Mucosa of descending colon (tissue), 3 donors: Measurements from ENCODE around the gene RNF144A. TPM values are rescaled to one million over a fixed set of nuclear protein-coding genes. Genes with fewer than 3 reads are reported as not detected.

ENCODE experiments used
- ATAC-seq: fragments of 200-7000 bp; cut with Tn5 transposase; one replicate; pipeline ENCODE4 v1.9.1; 2020; ENCODE audit warnings: mild to moderate bottlenecking, moderate library complexity
- DNase-seq, 3 donors: peaks; one replicate each; pipeline ENCODE4 v3.0.0-alpha.2; 2020
- H3K36me3 ChIP-seq: fragments of 200-600 bp; one replicate; pipeline ENCODE4 v1.8.0; 2021; ENCODE audit warnings: low read depth, mild to moderate bottlenecking
- H3K4me1 ChIP-seq: fragments of 200-600 bp; one replicate; pipeline ENCODE4 v1.8.0; 2021; ENCODE audit warnings: low read depth, mild to moderate bottlenecking
- H3K4me3 ChIP-seq: fragments of 200-600 bp; one replicate; pipeline ENCODE4 v1.8.0; 2021; ENCODE audit warnings: mild to moderate bottlenecking
- H3K9me3 ChIP-seq: fragments of 200-600 bp; one replicate; pipeline ENCODE4 v1.8.0; 2021; ENCODE audit warnings: mild to moderate bottlenecking
- CTCF ChIP-seq: fragments of 200-600 bp; IDR thresholded peaks from one replicate; pipeline ENCODE4 v1.8.0; 2022; ENCODE audit warnings: antibody characterized with exemption, mild to moderate bottlenecking
- intact Hi-C, 2 donors: fragments of 100-400 bp; cut with DNase I in 1 of 2; cut with micrococcal nuclease in 1 of 2; formaldehyde crosslinking; loops; one replicate each; pipeline versions ENCODE4 v1.11.0 to v1.11.1; 2022; cut with DNase I, micrococcal nuclease
- total RNA-seq, 3 donors: library from RNA; stranded (reverse); fragmentation: NEBNext Ultra II Directional in 2 of 3; extraction: Animal tissue kit (Norgen Biotek cat#: 25700) in 2 of 3; gene quantifications; one replicate each; pipeline versions ENCODE4 v1.2.1 to v1.2.4, GENCODE V29; 2021 to 2023
- donor health status: DM: no; HTN: no; CAD: no; lungs with moderate emphysema.
- donor health status: DM: no; HTN: no; CAD: no.
- donor health status: DM: no; HTN: yes; CAD: no.

RNF144A gene
- total RNA-seq, 3 donors from 2014 or later = 14.3 to 18.7 (median 18.3) TPM

GRCh38 chr2:6982934-6983589 is 65.8 kb downstream of the RNF144A start:
- no peaks in the 10 kb centered on the region for H3K9me3 ChIP-seq
- TF ChIP-seq CTCF = no peak

DNA sequence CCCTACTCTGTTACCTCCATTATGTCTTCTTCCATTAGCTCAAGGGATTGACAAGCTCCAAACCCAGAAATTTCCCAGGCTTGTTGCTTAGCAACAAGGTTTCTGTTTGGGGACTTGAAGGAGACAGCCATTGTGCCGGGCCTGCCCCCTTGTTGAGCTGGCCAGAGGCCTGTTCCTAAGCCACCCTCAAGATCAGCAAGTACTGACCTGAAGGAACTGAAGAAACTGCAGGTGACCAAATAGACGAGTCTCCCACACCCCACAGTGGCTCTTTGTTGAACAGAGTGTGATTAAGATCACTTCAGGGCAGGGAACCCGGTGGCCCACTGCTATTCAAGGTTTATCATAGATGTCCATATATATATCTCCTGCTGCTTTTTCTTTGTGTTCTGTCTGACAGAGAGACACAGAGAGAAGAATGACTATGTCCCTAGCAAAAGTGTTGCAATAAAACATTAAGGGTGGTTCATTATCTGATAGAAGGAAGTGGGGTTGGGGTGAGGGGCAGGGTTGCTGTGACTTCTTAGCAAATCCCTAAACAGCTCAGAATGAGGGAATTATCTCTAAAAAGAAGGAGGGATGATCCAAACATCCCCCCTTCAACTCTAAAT is 69.2 kb downstream of the RNF144A start:
- no peak for ATAC-seq
- Histone ChIP-seq H3K4me1 (no peaks in the 10 kb centered on the region), H3K9me3 (no peaks in the 10 kb centered on the region), H3K36me3 (no peaks in the 10 kb centered on the region), H3K4me3 (no peak overlapping the region)
- no peak for TF ChIP-seq CTCF
- intact Hi-C loops = no loop called here
- no peak for DNase-seq

More at GRCh38 chr2:6982934-6983589, 65.8 kb downstream of the RNF144A start:
- H3K4me3 ChIP-seq = no peak overlapping the region
- no peaks in the 10 kb centered on the region for H3K4me1 ChIP-seq
- intact Hi-C loops = no loop called here
- no peaks in the 10 kb centered on the region for H3K36me3 ChIP-seq
- ATAC-seq (no peak), DNase-seq (no peak)

DNA sequence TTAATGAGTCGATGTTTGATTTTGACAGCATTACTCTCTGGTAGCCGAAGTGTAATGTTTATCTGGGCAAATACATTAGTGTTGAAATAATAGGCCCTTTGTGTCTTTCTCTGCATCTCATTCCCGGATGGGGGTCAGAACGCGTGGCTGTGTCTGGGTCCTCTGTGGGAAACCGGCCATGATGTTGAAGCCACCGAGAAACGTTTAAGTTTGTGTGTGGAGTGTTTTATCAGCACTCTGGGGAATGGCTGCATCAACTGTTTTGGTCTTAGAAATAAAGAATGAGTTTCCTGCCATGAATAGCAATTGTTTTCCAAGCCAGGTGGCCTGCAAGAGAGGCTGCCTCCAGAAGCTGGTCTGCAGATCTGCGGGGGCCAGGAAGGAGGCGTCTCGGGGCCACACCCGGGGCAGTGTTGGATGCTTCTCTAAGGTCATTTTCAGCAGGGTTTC is 69.7 kb downstream of the RNF144A start:
- no peak for TF ChIP-seq CTCF
- DNase-seq = no peak
- ATAC-seq = no peak

GRCh38 chr2:6990871-6991270 is 73.7 kb downstream of the RNF144A start:
- H3K36me3 ChIP-seq = no peaks in the 10 kb centered on the region
- ATAC-seq (no peak), DNase-seq (no peak)
- H3K9me3 ChIP-seq = no peaks in the 10 kb centered on the region
- no peak overlapping the region for H3K4me3 ChIP-seq
- intact Hi-C loops = no loop called here
- no peaks in the 10 kb centered on the region for H3K4me1 ChIP-seq
- TF ChIP-seq CTCF = no peak

More for the DNA sequence above, 69.7 kb downstream of the RNF144A start:
- Histone ChIP-seq H3K4me3 (no peak overlapping the region), H3K9me3 (no peaks in the 10 kb centered on the region), H3K36me3 (no peaks in the 10 kb centered on the region), H3K4me1 (no peaks in the 10 kb centered on the region)
- intact Hi-C loops = no loop called here

- Histone ChIP-seq H3K36me3 (no peaks in the 10 kb centered on the region), H3K4me3 (no peak overlapping the region), H3K4me1 (no peaks in the 10 kb centered on the region), H3K9me3 (no peaks in the 10 kb centered on the region)
- no peak for DNase-seq
- TF ChIP-seq CTCF = no peak
- ATAC-seq = no peak
- intact Hi-C loops = no loop called here
These were observed 75.6 kb downstream of the RNF144A start for GRCh38 chr2:6992794-6993228.
